Immature natural killer cell (primary cell): ENCODE results near the gene LARP6. TPM values are rescaled to one million over a fixed set of nuclear protein-coding genes. Genes with fewer than 3 reads are reported as not detected.
"Not testable (repeated sequence)": the region's sequence is repeated elsewhere in the genome, so short reads cannot be mapped to it uniquely, and the experiment has no call there.

ENCODE experiments used
- DNase-seq, 3 donors: peaks; one replicate each; pipeline ENCODE4 v3.0.0; 2022; ENCODE audit warnings: mixed read lengths in 1 of 3
- H3K27ac Mint-ChIP-seq, 6 donors: one replicate each; pipeline ENCODE4 v1.8.0; 2020; ENCODE audit warnings: mixed read lengths in 6 of 6, mild to moderate bottlenecking in 5 of 6, inconsistent platforms in 4 of 6, moderate library complexity in 3 of 6
- H3K27me3 Mint-ChIP-seq, 3 donors: one replicate each; pipeline ENCODE4 v1.8.0; 2020 to 2021; ENCODE audit warnings: low read depth in 3 of 3, mild to moderate bottlenecking in 3 of 3, mixed read lengths in 3 of 3, moderate library complexity in 3 of 3, inconsistent platforms in 1 of 3
- H3K36me3 Mint-ChIP-seq, 3 donors: one replicate each; pipeline ENCODE4 v1.8.0; 2020; ENCODE audit warnings: mixed read lengths in 3 of 3, inconsistent platforms in 2 of 3, mild to moderate bottlenecking in 2 of 3
- H3K4me1 Mint-ChIP-seq, 2 donors: one replicate each; pipeline ENCODE4 v1.8.0; 2020; ENCODE audit warnings: inconsistent platforms in 2 of 2, mild to moderate bottlenecking in 2 of 2, mixed read lengths in 2 of 2, moderate library complexity in 1 of 2
- H3K4me3 Mint-ChIP-seq, 5 donors: one replicate each; pipeline ENCODE4 v1.8.0; 2020; ENCODE audit warnings: mild to moderate bottlenecking in 5 of 5, mixed read lengths in 5 of 5, inconsistent platforms in 3 of 5, moderate library complexity in 3 of 5
- H3K9me3 Mint-ChIP-seq, 6 donors: one replicate each; pipeline ENCODE4 v1.8.0; 2020; ENCODE audit warnings: mild to moderate bottlenecking in 6 of 6, mixed read lengths in 6 of 6, inconsistent platforms in 4 of 6, moderate library complexity in 3 of 6
- polyA plus RNA-seq, 3 donors: library from polyadenylated mRNA; unstranded; fragments of 300-500 nt; fragmentation: Illumina TruSeq; gene quantifications; one replicate each; pipeline ENCODE4 v1.2.3, GENCODE V29; 2021

The LARP6 gene
- polyA plus RNA-seq, 3 donors from 2014 or later = not detected

GRCh38 chr15:70870051-70870450 is 16.1 kb upstream of the LARP6 start:
- no peaks in the 10 kb centered on the region for H3K36me3 Mint-ChIP-seq
- no peaks in the 10 kb centered on the region for H3K9me3 Mint-ChIP-seq
- peaks cover 2 to 17% (median 3%) of the 10 kb centered on the region in 3 donors for H3K27me3 Mint-ChIP-seq
- no peaks in the 10 kb centered on the region for H3K4me1 Mint-ChIP-seq
- H3K4me3 Mint-ChIP-seq = no peak overlapping the region
- DNase-seq = no peak
- no peak overlapping the region for H3K27ac Mint-ChIP-seq

GRCh38 chr15:70869346-70869745 is 15.4 kb upstream of the LARP6 start:
- H3K36me3 Mint-ChIP-seq = no peaks in the 10 kb centered on the region
- no peaks in the 10 kb centered on the region for H3K4me1 Mint-ChIP-seq
- H3K27me3 Mint-ChIP-seq = peaks cover 2 to 17% (median 3%) of the 10 kb centered on the region in 3 donors
- H3K9me3 Mint-ChIP-seq = no peaks in the 10 kb centered on the region
- no peak overlapping the region for H3K4me3 Mint-ChIP-seq
- no peak overlapping the region for H3K27ac Mint-ChIP-seq
- no peak for DNase-seq

- no peak for DNase-seq
- Mint-ChIP-seq H3K4me3 (no peak overlapping the region), H3K36me3 (no peaks in the 10 kb centered on the region), H3K27ac (no peak overlapping the region), H3K27me3 (peaks cover 2 to 16% (median 3%) of the 10 kb centered on the region in 3 donors), H3K9me3 (no peaks in the 10 kb centered on the region), H3K4me1 (no peaks in the 10 kb centered on the region)
These were observed 14.0 kb upstream of the LARP6 start for GRCh38 chr15:70867911-70868467.

GRCh38 chr15:70866982-70867641 is 13.2 kb upstream of the LARP6 start:
- DNase-seq = no peak
- H3K27me3 Mint-ChIP-seq = peaks cover 2 to 16% (median 3%) of the 10 kb centered on the region in 3 donors
- no peaks in the 10 kb centered on the region for H3K4me1 Mint-ChIP-seq
- no peak overlapping the region for H3K27ac Mint-ChIP-seq
- H3K9me3 Mint-ChIP-seq = no peaks in the 10 kb centered on the region
- H3K36me3 Mint-ChIP-seq = no peaks in the 10 kb centered on the region
- no peak overlapping the region for H3K4me3 Mint-ChIP-seq

GRCh38 chr15:70863450-70864218 is 9.7 kb upstream of the LARP6 start:
- H3K9me3 Mint-ChIP-seq = no peaks in the 10 kb centered on the region
- H3K27ac Mint-ChIP-seq = no peak overlapping the region
- H3K27me3 Mint-ChIP-seq = peaks cover 2 to 12% (median 3%) of the 10 kb centered on the region in 3 donors
- H3K4me3 Mint-ChIP-seq = no peak overlapping the region
- DNase-seq = no peak
- no peaks in the 10 kb centered on the region for H3K36me3 Mint-ChIP-seq
- H3K4me1 Mint-ChIP-seq = no peaks in the 10 kb centered on the region

- Mint-ChIP-seq H3K27me3 (peaks cover 6 to 17% (median 6%) of the 10 kb centered on the region in 3 donors), H3K4me1 (no peaks in the 10 kb centered on the region), H3K9me3 (no peaks in the 10 kb centered on the region), H3K4me3 (no peak overlapping the region), H3K36me3 (no peaks in the 10 kb centered on the region), H3K27ac (no peak overlapping the region)
- no peak for DNase-seq
These were observed 6.0 kb upstream of the LARP6 start for GRCh38 chr15:70859998-70860397.

GRCh38 chr15:70859322-70859908 is 5.5 kb upstream of the LARP6 start:
- H3K27me3 Mint-ChIP-seq = peaks cover 8 to 21% (median 12%) of the 10 kb centered on the region in 3 donors
- DNase-seq = no peak
- peaks cover 2 to 4% of the 10 kb centered on the region in 2 donors for H3K4me1 Mint-ChIP-seq
- no peak overlapping the region for H3K27ac Mint-ChIP-seq
- no peak overlapping the region for H3K4me3 Mint-ChIP-seq
- no peaks in the 10 kb centered on the region for H3K36me3 Mint-ChIP-seq
- H3K9me3 Mint-ChIP-seq = no peaks in the 10 kb centered on the region

- not testable (repeated sequence) for H3K27ac Mint-ChIP-seq, H3K4me1 Mint-ChIP-seq, H3K9me3 Mint-ChIP-seq, DNase-seq, H3K4me3 Mint-ChIP-seq, H3K36me3 Mint-ChIP-seq
- peaks cover 8 to 21% (median 13%) of the 10 kb centered on the region in 3 donors for H3K27me3 Mint-ChIP-seq
These were observed 4.8 kb upstream of the LARP6 start for GRCh38 chr15:70858614-70859321.

- DNase-seq = no peak
- H3K27ac Mint-ChIP-seq = no peak overlapping the region
- no peak overlapping the region for H3K4me3 Mint-ChIP-seq
- no peaks in the 10 kb centered on the region for H3K36me3 Mint-ChIP-seq
- H3K27me3 Mint-ChIP-seq = peaks cover 8 to 21% (median 14%) of the 10 kb centered on the region in 3 donors
- no peaks in the 10 kb centered on the region for H3K9me3 Mint-ChIP-seq
- peaks cover 8 to 11% of the 10 kb centered on the region in 2 donors for H3K4me1 Mint-ChIP-seq
These were observed 3.8 kb upstream of the LARP6 start for GRCh38 chr15:70857562-70858285.

- H3K36me3 Mint-ChIP-seq = no peaks in the 10 kb centered on the region
These were observed 3.1 kb upstream of the LARP6 start for GRCh38 chr15:70856884-70857561.

GRCh38 chr15:70856177-70856883 is 2.4 kb upstream of the LARP6 start:
- DNase-seq = no peak
- H3K36me3 Mint-ChIP-seq = no peaks in the 10 kb centered on the region
- no peaks in the 10 kb centered on the region for H3K9me3 Mint-ChIP-seq
- H3K4me3 Mint-ChIP-seq = no peak overlapping the region
- peaks cover 16 to 28% (median 17%) of the 10 kb centered on the region in 3 donors for H3K27me3 Mint-ChIP-seq
- peaks cover 8 to 11% of the 10 kb centered on the region in 2 donors for H3K4me1 Mint-ChIP-seq
- H3K27ac Mint-ChIP-seq = no peak overlapping the region

More at GRCh38 chr15:70856884-70857561, 3.1 kb upstream of the LARP6 start:
- Mint-ChIP-seq H3K27me3 (peaks cover 15 to 24% (median 17%) of the 10 kb centered on the region in 3 donors), H3K4me1 (peaks cover 8 to 11% of the 10 kb centered on the region in 2 donors), H3K4me3 (no peak overlapping the region), H3K27ac (no peak overlapping the region), H3K9me3 (no peaks in the 10 kb centered on the region)
- DNase-seq = no peak

- no peaks in the 10 kb centered on the region for H3K9me3 Mint-ChIP-seq
- peaks cover 8 to 11% of the 10 kb centered on the region in 2 donors for H3K4me1 Mint-ChIP-seq
- peaks cover 16 to 32% (median 23%) of the 10 kb centered on the region in 3 donors for H3K27me3 Mint-ChIP-seq
These were observed 1.8 kb upstream of the LARP6 start for GRCh38 chr15:70855764-70856163.

More at GRCh38 chr15:70855764-70856163, 1.8 kb upstream of the LARP6 start:
- H3K4me3 Mint-ChIP-seq = no peak overlapping the region
- DNase-seq = no peak
- H3K36me3 Mint-ChIP-seq = no peaks in the 10 kb centered on the region
- H3K27ac Mint-ChIP-seq = no peak overlapping the region
